HepG2 (cell line): Measurements from ENCODE around the gene XK. TPM values are rescaled to one million over a fixed set of nuclear protein-coding genes. Genes with fewer than 3 reads are reported as not detected.

Source experiments
- ATAC-seq: fragments of 200-7000 bp; cut with Tn5 transposase; 3 replicates; pipeline ENCODE4 v1.9.1; 2020; ENCODE audit warnings: mild to moderate bottlenecking, moderate library complexity
- BruUV-seq: library from RNA; stranded (reverse); fragments of 400-500 nt; replicated peaks from 2 replicates; lab custom pipeline; 2021; lab: Mats Ljungman, UMichigan
- CTCF ChIA-PET: fragments of 300-600 bp; formaldehyde crosslinking; extraction: SDS; loops from one replicate; lab custom pipeline; 2021; ENCODE audit warnings: low total read pairs, inconsistent platforms, low intra/inter-chr PET ratio; lab: Yijun Ruan, JAX
- POLR2A ChIA-PET: fragments of 350-600 bp; sonication (Branson Sonifier 250); formaldehyde crosslinking; loops from one replicate; lab custom pipeline; 2020; ENCODE audit warnings: antibody characterized with exemption, inconsistent platforms; lab: Yijun Ruan, JAX
- DNase-seq: peaks from one replicate; pipeline ENCODE4 v3.0.0-alpha.2; 2015; ENCODE audit warnings: low spot score
- FAIRE-seq: peaks from 3 replicates; lab custom pipeline; 2011; peaks lifted over from hg19 to GRCh38; lab: Jason Lieb, UNC
- H2AFZ ChIP-seq: one replicate; pipeline ENCODE4 v1.6.1; 2011; ENCODE audit warnings: low read length, inconsistent platforms
- H3K27ac ChIP-seq: fragments of 300-600 bp; 3 replicates; pipeline ENCODE4 v1.8.0; 2011; ENCODE audit warnings: mixed run types, mild to moderate bottlenecking, mixed read lengths, low read length, inconsistent platforms; ENCODE audit not compliant: insufficient read depth; ENCODE audit errors: extremely low read length
- H3K27me3 ChIP-seq, 2 experiments: fragments of 200-600 bp in 1 of 2; 2 replicates in 1 of 2; 3 replicates in 1 of 2; pipeline versions ENCODE4 v1.6.0 to v1.8.0; 2011; ENCODE audit warnings: low read length in 2 of 2, mild to moderate bottlenecking in 2 of 2, moderate library complexity in 2 of 2, inconsistent platforms in 1 of 2; ENCODE audit not compliant: insufficient read depth in 2 of 2, control insufficient read depth in 1 of 2
- H3K36me3 ChIP-seq, 2 experiments: fragments of 200-600 bp in 1 of 2; replicated peaks in 1 of 2; 2 replicates in 1 of 2; 3 replicates in 1 of 2; pipeline versions ENCODE4 v1.5.1 to v1.8.0; 2011; ENCODE audit warnings: low read length in 2 of 2, inconsistent platforms in 1 of 2; ENCODE audit not compliant: insufficient read depth in 2 of 2, control insufficient read depth in 1 of 2
- H3K4me1 ChIP-seq: 2 replicates; pipeline ENCODE4 v1.5.1; 2012; ENCODE audit warnings: low read length, inconsistent platforms; ENCODE audit not compliant: insufficient read depth
- H3K4me2 ChIP-seq: 2 replicates; pipeline ENCODE4 v1.6.0; 2011; ENCODE audit warnings: low read depth, low read length, inconsistent platforms
- H3K4me3 ChIP-seq, 3 experiments: fragments of 200-600 bp in 1 of 3; sonication (generic), shearing (Covaris generic) in 1 of 3; replicated peaks in 1 of 3; 2 replicates each; pipeline ENCODE4 v1.5.1; 2011 to 2016; ENCODE audit warnings: low read length in 3 of 3, inconsistent platforms in 2 of 3, low read depth in 2 of 3, mild to moderate bottlenecking in 2 of 3, control low read depth in 1 of 3, mixed read lengths in 1 of 3; ENCODE audit not compliant: insufficient read depth in 1 of 3
- H3K79me2 ChIP-seq: one replicate; pipeline ENCODE4 v1.6.1; 2011; ENCODE audit warnings: low read length, inconsistent platforms; ENCODE audit not compliant: insufficient read depth
- H3K9ac ChIP-seq: 2 replicates; pipeline ENCODE4 v1.6.0; 2011; ENCODE audit warnings: mild to moderate bottlenecking, low read depth, low read length, inconsistent platforms; ENCODE audit not compliant: insufficient read depth
- H3K9me3 ChIP-seq: 2 replicates; pipeline ENCODE4 v1.5.1; 2012; ENCODE audit warnings: mild to moderate bottlenecking, low read length
- H4K20me1 ChIP-seq: 2 replicates; pipeline ENCODE4 v1.6.0; 2011; ENCODE audit warnings: inconsistent platforms, mild to moderate bottlenecking, low read length, moderate library complexity; ENCODE audit not compliant: insufficient read depth
- ADNP ChIP-seq: sonication (generic); formaldehyde crosslinking; IDR thresholded peaks from 2 replicates; pipeline ENCODE4 v1.4.0; 2020; ENCODE audit warnings: missing genetic modification reagents
- ATM ChIP-seq: fragments of 450-650 bp; IDR thresholded peaks from 2 replicates; pipeline ENCODE4 v1.7.1; 2017; ENCODE audit warnings: mild to moderate bottlenecking, borderline replicate concordance
- HIVEP1 ChIP-seq: sonication (generic); formaldehyde crosslinking; IDR thresholded peaks from 2 replicates; pipeline ENCODE4 v1.4.0; 2020; ENCODE audit warnings: mild to moderate bottlenecking, missing genetic modification reagents
- MXD1 ChIP-seq: sonication (generic); formaldehyde crosslinking; IDR thresholded peaks from 2 replicates; pipeline ENCODE4 v1.4.0; 2020; ENCODE audit warnings: mild to moderate bottlenecking, missing genetic modification reagents
- PATZ1 ChIP-seq: sonication (generic); formaldehyde crosslinking; IDR thresholded peaks from 2 replicates; pipeline ENCODE4 v1.4.0; 2020; ENCODE audit warnings: missing genetic modification reagents
- TEAD3 ChIP-seq: optimal IDR thresholded peaks from 2 replicates; pipeline ENCODE3; 2016; ENCODE audit warnings: borderline replicate concordance
- TIGD3 ChIP-seq: sonication (generic); formaldehyde crosslinking; IDR thresholded peaks from 2 replicates; pipeline ENCODE4 v1.5.1; 2020; ENCODE audit warnings: mild to moderate bottlenecking, missing genetic modification reagents, borderline replicate concordance
- ZBTB14 ChIP-seq: sonication (generic); formaldehyde crosslinking; IDR thresholded peaks from 2 replicates; pipeline ENCODE4 v1.4.0; 2020; ENCODE audit warnings: missing genetic modification reagents
- ZNF441 ChIP-seq: sonication (generic); formaldehyde crosslinking; IDR thresholded peaks from 2 replicates; pipeline ENCODE4 v1.7.0; 2021; ENCODE audit warnings: missing genetic modification reagents, borderline replicate concordance
- ZNF678 ChIP-seq: sonication (generic); formaldehyde crosslinking; IDR thresholded peaks from 2 replicates; pipeline ENCODE4 v1.4.0; 2020; ENCODE audit warnings: mild to moderate bottlenecking, missing genetic modification reagents
- WGBS: methylation state at CpG from one replicate; pipeline ENCODE4 v1.1.6; 2017; ENCODE audit warnings: low lambda C conversion rate; 5-methylcytosine and 5-hydroxymethylcytosine counted together
- in situ Hi-C: cut with HindIII; loops from 2 replicates; pipeline ENCODE4 v1.10.0; 2017; ENCODE audit warnings: low pct_unique_long_range_greater_than_20kb; ENCODE audit not compliant: extremely low pct_ligation_motif_present
- intact Hi-C: fragments of 100-400 bp; cut with micrococcal nuclease; formaldehyde crosslinking; loops from one replicate; pipeline ENCODE4 v1.10.0; 2022; ENCODE audit not compliant: unreplicated experiment
- polyA plus RNA-seq, 8 experiments: library from polyadenylated mRNA; depleted of rRNA in 3 of 8; stranded (reverse) in 7 of 8; unstranded in 1 of 8; fragments of >200 nt; fragmentation: Illumina TruSeq in 4 of 8; extraction: Trizol in 4 of 8; gene quantifications; 2 replicates each; pipeline versions ENCODE4 v1.2.1 to v1.2.3, GENCODE V29; 2011 to 2016; ENCODE audit warnings: low read depth in 4 of 8, missing spikeins in 1 of 8, mixed read lengths in 1 of 8; ENCODE audit not compliant: insufficient read depth in 1 of 8
- total RNA-seq, 5 experiments: library from RNA; depleted of rRNA; stranded (reverse); fragments of >200 nt; fragmentation: Illumina TruSeq; extraction: Trizol; gene quantifications; 2 replicates each; pipeline ENCODE4 v1.2.3, GENCODE V29; 2016; ENCODE audit warnings: low read depth in 1 of 5

The XK gene
- total and polyA plus RNA-seq, 2 of the 13 experiments (the other 11 are each of a cell fraction or from before 2014, with no cell fraction given): not detected

GRCh38 chrX:37779857-37780256 lies 94.3 kb downstream of the XK start, which contains the start of gene CYBB (continued):
- TF ChIP-seq PATZ1: no peak

- Histone ChIP-seq H4K20me1 (no peaks in the 10 kb centered on the region), H3K27me3 (no peaks in the 10 kb centered on the region), H3K4me2 (no peak overlapping the region), H3K9me3 (no peaks in the 10 kb centered on the region), H3K4me1 (no peaks in the 10 kb centered on the region), H2AFZ (no peak overlapping the region), H3K79me2 (no peaks in the 10 kb centered on the region), H3K36me3 (no peaks in the 10 kb centered on the region), H3K27ac (no peak overlapping the region), H3K9ac (no peak overlapping the region), H3K4me3 (no peak overlapping the region)
- FAIRE-seq (no peak), ATAC-seq (no peak), DNase-seq (no peak)
- POLR2A ChIA-PET: no interaction called here
- no TSS peak for BruUV-seq
- in situ Hi-C loops (no loop called here), intact Hi-C loops (no loop called here)
- CTCF ChIA-PET: no interaction called here
- WGBS: 65% methylated on average over 4 of the region's 4 CpGs
- TF ChIP-seq ZBTB14 (CRISPR knock-in tag) (no peak), ADNP (no peak), ATM (no peak), TEAD3 (CRISPR knock-in tag) (no peak), HIVEP1 (CRISPR knock-in tag) (no peak), ZNF441 (no peak), ZNF678 (CRISPR knock-in tag) (no peak), TIGD3 (CRISPR knock-in tag) (no peak), MXD1 (CRISPR knock-in tag) (no peak)
These were observed 95.5 kb downstream of the XK start for GRCh38 chrX:37781081-37781480.
